HUDEP-2 (cell line): Measurements from ENCODE around the gene FSHR.

Experiments
- DNase-seq, 76 experiments: peaks; one replicate each; lab custom pipeline; 2025; ENCODE audit not compliant: unreplicated experiment in 76 of 76; lab: John Stamatoyannopoulos, UW

The FSHR gene

GRCh38 chr2:48968011-48968410 lies 186.3 kb downstream of the FSHR start:
- DNase-seq: no peak

- DNase-seq: no peak
These were observed 189.1 kb downstream of the FSHR start for GRCh38 chr2:48965204-48965603.

GRCh38 chr2:48961009-48961408 lies 193.3 kb downstream of the FSHR start:
- no peak for DNase-seq

DNA sequence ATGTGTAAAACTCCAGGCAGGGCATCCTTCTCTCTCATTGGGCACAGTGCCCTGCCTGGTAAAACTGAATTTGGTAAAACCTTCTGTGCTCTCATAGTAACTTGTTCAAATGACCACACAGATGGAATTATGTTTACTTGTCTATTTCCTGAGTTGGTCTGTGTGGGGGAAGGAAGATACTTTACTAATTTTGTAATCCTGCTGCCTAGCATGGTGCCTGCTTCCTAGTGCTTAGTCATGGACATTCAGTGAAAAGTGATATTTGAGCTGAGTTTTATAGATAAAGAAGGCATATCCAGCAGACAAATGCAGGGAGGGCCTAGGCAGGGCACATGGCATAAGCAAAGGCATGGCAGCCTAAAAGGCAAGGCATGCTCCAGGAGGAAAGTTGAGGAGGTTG lies 199.4 kb downstream of the FSHR start:
- DNase-seq: no peak

DNA sequence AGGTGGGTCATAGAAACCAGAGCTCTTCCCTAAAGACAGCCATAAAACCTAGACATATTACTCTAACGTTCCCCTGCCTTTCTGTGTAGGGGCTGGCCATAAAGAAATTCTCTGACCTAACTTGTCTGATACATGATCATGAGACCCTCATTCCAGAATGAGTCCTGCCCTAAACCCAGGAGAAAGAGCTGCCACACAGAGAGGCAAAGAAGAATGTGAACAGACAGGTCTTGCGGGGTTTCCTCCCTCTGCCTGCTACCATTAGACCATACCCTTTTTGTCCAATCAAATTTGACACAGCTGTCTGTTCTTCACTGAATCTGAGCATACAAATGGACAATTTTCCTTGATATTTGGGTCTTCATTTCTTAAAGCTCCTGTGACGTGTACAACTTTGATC lies 200.0 kb downstream of the FSHR start:
- no peak for DNase-seq

DNA sequence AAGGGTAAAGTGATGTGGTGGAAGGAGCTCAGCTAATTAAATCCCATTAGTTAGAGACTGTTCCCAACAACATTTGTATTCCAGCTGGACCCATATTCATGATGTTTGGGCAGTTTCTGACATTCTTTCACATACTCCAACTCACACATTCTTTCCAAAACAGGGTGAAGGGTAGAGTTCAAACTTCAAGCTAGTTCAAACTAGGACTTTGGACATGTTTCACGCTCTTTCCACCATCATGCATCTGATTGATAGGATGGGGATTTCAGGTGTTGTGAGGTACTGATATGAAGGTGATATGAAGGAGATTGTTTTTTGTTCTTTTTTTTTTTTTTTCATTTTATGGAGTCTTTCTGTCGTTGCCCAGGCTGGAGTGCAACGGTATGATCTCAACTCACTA lies 201.7 kb downstream of the FSHR start:
- peak in 1 of 76 experiments; percentile 0 for DNase-seq

GRCh38 chr2:48952143-48952542 lies 202.2 kb downstream of the FSHR start:
- DNase-seq: no peak

- DNase-seq: no peak
These were observed 205.8 kb downstream of the FSHR start for GRCh38 chr2:48948400-48949125.

DNA sequence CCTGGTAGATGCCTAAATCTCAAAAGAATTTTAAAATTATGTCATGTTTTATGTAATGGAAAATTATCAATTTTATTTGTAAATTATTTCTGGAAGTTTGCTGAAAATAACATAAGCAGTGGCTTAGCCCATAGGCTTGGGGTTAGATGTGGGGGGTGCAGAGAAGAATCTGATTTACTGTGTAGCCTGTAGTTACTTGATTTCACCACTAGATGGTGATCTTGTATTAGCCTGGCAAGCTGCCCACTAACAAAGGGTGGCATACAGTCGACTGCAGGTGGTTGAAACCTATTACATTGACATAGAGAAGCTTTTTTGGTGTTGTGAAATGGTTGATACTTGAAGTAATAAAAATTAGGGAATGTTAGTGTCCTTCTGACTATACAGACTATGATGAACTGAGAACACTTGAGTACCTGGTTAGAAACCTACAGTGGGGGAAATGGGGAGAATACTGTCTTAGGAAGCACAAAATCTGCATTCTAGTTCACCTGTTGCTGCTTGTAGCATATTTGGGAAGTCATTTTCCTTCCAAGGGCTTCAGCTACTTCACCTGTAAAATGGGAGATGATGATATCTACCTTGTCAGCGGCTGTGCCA lies 207.8 kb downstream of the FSHR start:
- DNase-seq: peak in 42 of 76 experiments; percentile 0 to 59 (median 22)

DNA sequence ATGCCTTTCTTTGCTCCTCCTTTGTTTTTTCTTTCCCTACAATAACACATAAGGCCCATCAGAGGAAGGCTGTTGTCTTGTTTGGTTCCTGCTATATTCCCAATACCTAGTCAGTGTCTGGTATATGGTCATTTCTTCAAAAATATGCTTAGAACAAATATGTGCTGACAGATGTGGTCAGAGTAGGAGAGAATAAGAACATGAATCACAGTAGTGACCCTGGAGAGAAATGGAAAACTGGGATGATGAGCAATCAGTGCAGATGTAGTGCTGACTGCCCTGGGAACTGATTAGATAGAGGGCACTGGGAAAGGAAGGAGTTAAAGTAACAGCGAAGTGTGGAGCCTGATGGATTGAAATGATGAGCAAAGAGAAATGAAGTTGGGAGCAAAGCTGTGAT lies 209.4 kb downstream of the FSHR start:
- no peak for DNase-seq

DNA sequence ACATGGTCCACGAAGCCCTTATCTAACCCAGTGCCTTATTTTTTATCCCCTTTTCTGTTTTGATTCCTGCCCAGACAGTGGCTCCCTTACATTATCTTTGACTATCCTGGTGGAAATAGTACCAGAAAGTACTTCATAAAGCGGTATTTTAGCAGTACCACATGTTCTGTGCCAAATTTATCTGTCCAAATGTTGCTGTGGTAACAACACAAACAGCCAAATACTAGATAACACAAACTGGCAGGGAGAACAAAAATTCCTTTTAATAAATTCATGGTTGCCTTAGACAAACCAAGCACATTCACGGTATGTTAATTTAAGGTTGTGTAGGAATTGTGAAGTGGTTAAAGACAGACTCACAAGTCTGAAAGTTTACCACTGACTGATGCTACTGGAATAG lies 210.9 kb downstream of the FSHR start:
- no peak for DNase-seq

DNA sequence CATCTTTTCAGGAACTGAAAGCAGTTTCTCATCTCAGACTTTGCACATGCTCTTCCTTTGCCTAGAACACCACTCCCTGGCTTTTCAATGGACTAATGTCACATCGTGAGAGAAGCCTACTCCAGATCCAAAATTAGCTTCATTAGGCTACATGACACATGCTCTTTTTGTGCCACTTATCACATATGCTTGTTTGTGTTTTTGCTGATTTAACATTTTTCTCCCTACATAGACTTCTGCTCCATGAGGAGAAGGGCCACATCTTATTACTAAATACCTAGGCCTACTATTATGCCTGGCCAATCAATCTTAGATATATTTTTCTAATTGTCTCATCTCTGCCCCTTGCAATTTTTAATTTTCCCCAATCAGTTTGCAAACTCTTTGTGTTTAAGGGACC lies 212.4 kb downstream of the FSHR start:
- no peak for DNase-seq

GRCh38 chr2:48941456-48941855 lies 212.9 kb downstream of the FSHR start:
- DNase-seq: no peak

DNA sequence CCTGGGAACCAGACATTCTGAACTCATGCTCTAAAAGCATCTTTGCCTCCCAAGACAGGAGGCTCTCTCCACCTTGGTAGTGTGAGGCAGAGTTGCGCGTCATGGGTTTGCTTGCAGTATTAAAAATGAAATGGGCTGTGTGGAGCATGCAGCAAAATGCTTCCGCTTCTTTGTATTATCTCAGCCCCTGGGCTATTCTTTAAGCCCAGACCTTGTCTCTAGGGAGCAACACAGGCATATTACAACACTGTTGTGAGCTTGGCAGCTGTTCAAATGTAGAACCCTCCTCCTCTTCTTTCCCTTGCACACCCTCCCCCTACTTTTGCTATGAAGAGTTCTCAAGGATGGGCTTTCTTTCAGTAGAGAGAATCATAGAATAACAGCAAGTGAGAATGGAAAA lies 213.7 kb downstream of the FSHR start:
- no peak for DNase-seq

- no peak for DNase-seq
These were observed 215.1 kb downstream of the FSHR start for GRCh38 chr2:48939232-48939631.

- DNase-seq: no peak
These were observed 216.1 kb downstream of the FSHR start for GRCh38 chr2:48938231-48938630.

- DNase-seq: no peak
These were observed 219.5 kb downstream of the FSHR start for GRCh38 chr2:48934807-48935206.

- DNase-seq: no peak
These were observed 220.4 kb downstream of the FSHR start for GRCh38 chr2:48933828-48934497.

DNA sequence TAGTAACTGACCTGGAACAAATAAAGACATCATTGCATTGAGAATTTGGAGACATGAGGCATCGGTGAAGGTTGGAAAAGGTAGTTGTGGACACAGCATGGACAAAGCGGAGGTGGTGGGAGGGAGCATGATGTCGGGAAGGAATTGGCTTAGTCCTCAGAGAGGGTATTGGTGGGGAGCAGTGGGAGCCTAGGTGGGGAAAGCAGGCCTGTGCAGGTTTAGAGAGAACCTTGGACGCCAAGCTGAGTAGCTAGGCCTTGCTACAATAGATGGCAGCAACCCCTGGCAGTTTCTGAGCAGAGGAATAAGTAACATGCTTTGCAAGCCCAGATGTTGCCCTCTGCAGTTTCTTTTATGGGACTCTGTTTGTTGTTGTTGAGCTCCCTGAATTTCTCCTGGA lies 221.6 kb downstream of the FSHR start:
- no peak for DNase-seq

GRCh38 chr2:48929571-48930301 lies 224.6 kb downstream of the FSHR start:
- DNase-seq: no peak

DNA sequence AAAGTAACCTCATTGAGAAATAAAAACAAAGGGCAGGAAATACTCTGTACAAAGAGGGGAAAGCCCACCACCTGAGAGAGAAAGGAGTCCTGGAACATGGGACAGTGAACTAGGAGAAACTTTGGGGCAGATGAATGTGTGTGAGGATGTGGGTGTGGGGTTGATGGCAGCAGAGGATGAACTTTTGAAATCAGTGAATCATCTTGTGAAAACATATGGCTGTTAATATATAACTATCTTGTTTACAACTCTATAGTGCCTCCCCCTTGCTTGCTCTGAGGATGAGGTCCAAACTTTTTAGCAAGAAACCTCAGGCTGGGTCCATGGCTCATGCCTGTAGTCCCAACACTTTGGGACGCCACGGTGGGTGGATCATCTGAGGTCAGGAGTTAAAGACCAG lies 227.0 kb downstream of the FSHR start:
- DNase-seq: no peak
